ENCODE results near the gene IMP4. TPM values are rescaled to one million over a fixed set of nuclear protein-coding genes. Genes with fewer than 3 reads are reported as not detected.

The IMP4 gene
- total RNA-seq, 1 experiment from 2014 or later: 207 TPM

DNA sequence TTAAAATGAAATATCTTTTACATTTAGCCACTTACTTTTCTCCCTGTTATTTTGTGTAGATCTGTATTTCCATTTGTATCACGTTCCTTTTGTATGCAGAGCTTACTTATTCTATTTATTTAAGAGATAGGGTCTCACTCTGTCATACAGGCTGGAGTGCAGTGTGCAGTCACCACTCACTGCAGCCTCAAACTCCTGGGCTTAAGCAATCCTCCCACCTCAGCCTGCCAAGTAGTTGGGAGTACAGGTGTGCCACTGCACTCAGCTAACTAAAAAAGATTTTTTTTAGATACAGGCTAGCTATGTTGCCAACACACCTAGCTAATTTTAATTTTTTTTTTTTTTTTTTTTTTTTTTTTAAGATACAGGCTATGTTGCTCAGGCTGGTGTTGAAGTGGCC lies 24.0 kb downstream of the IMP4 start:
- POLR2A ChIA-PET (ENCODE audit: unreplicated experiment): no interaction called here
- Histone ChIP-seq H3K9me3 (ENCODE audit: low read length) (no peaks in the 10 kb centered on the region), H2AFZ (ENCODE audit: low read length) (no peak overlapping the region), H3K9me2 (replicated peaks; ENCODE audit: low read length) (no peaks in the 10 kb centered on the region), H3K4me2 (ENCODE audit: low read length) (no peak overlapping the region), H4K20me1 (ENCODE audit: low read length) (no peaks in the 10 kb centered on the region), H3K79me2 (ENCODE audit: low read length) (no peaks in the 10 kb centered on the region), H3K27ac (ENCODE audit: low read length) (no peak overlapping the region), H3K4me3 (ENCODE audit: low read length) (no peak overlapping the region), H3K36me3 (ENCODE audit: low read depth, low read length) (no peaks in the 10 kb centered on the region), H3K9ac (ENCODE audit: low read length) (no peak overlapping the region), H3K27me3 (ENCODE audit: low read length) (no peaks in the 10 kb centered on the region), H3F3A (ENCODE audit: low read length, unreplicated experiment) (no peaks in the 10 kb centered on the region), H3K4me1 (ENCODE audit: insufficient read depth, low read length) (no peaks in the 10 kb centered on the region)
- no TSS peak for BruUV-seq (replicated peaks)
- TF ChIP-seq, protein P1, sequence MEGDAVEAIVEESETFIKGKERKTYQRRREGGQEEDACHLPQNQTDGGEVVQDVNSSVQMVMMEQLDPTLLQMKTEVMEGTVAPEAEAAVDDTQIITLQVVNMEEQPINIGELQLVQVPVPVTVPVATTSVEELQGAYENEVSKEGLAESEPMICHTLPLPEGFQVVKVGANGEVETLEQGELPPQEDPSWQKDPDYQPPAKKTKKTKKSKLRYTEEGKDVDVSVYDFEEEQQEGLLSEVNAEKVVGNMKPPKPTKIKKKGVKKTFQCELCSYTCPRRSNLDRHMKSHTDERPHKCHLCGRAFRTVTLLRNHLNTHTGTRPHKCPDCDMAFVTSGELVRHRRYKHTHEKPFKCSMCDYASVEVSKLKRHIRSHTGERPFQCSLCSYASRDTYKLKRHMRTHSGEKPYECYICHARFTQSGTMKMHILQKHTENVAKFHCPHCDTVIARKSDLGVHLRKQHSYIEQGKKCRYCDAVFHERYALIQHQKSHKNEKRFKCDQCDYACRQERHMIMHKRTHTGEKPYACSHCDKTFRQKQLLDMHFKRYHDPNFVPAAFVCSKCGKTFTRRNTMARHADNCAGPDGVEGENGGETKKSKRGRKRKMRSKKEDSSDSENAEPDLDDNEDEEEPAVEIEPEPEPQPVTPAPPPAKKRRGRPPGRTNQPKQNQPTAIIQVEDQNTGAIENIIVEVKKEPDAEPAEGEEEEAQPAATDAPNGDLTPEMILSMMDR (conservative IDR thresholded peaks at IDR 0.05; ENCODE audit: low read depth, low read length): no peak
- TF ChIP-seq EZH2 (IDR thresholded peaks at IDR 0.05; ENCODE audit: low read length, unreplicated experiment): no peak
- no peak for TF ChIP-seq EZH2phosphoT487 (IDR thresholded peaks at IDR 0.05; ENCODE audit: borderline replicate concordance, low read length)
- ATAC-seq (no peak), DNase-seq (no peak)
- CTCF ChIA-PET: interaction anchor here (0.6 kb wide), 1 partner anchor 216 kb away, joined by 6 read pairs; no protein-coding TSS in a partner anchor
- intact Hi-C loops (cut with micrococcal nuclease): no loop called here

DNA sequence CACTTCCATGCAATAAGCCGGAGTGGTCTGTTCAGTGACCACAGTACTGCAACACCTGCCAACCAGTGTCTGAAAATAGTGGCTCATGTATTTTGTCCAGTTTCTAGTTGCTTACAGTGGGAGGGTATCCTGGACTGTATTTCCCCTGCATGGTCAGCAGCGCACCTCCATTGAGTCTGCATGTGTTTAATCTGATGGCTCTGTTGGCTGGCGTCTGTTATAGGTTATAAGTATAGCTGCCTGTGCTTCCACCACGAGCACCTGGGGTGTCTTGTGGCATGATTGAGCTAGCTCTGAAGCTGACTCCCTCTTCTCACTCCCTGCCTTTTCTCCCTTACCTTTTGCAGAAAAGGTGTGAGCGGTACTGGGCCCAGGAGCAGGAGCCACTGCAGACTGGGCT lies 26.1 kb downstream of the IMP4 start:
- no peaks in the 10 kb centered on the region for H3K79me2 ChIP-seq (ENCODE audit: low read length)
- H3K9me3 ChIP-seq (ENCODE audit: low read length): no peaks in the 10 kb centered on the region
- no peak overlapping the region for H3K27ac ChIP-seq (ENCODE audit: low read length)
- no TSS peak for BruUV-seq (replicated peaks)
- ATAC-seq: no peak
- no peaks in the 10 kb centered on the region for H3K36me3 ChIP-seq (ENCODE audit: low read depth, low read length)
- H3K9ac ChIP-seq (ENCODE audit: low read length): no peak overlapping the region
- no peak overlapping the region for H3K4me3 ChIP-seq (ENCODE audit: low read length)
- H3K9me2 ChIP-seq (replicated peaks; ENCODE audit: low read length): no peaks in the 10 kb centered on the region
- H3K27me3 ChIP-seq (ENCODE audit: low read length): no peaks in the 10 kb centered on the region
- TF ChIP-seq EZH2phosphoT487 (IDR thresholded peaks at IDR 0.05; ENCODE audit: borderline replicate concordance, low read length): no peak
- TF ChIP-seq EZH2 (IDR thresholded peaks at IDR 0.05; ENCODE audit: low read length, unreplicated experiment): no peak
- TF ChIP-seq, protein P1 (conservative IDR thresholded peaks at IDR 0.05; ENCODE audit: low read depth, low read length): no peak
- H3K4me2 ChIP-seq (ENCODE audit: low read length): no peak overlapping the region
- no peak overlapping the region for H2AFZ ChIP-seq (ENCODE audit: low read length)
- H3K4me1 ChIP-seq (ENCODE audit: insufficient read depth, low read length): no peaks in the 10 kb centered on the region
- no peaks in the 10 kb centered on the region for H3F3A ChIP-seq (ENCODE audit: low read length, unreplicated experiment)
- intact Hi-C loops (cut with micrococcal nuclease): no loop called here
- no peak for DNase-seq
- no peaks in the 10 kb centered on the region for H4K20me1 ChIP-seq (ENCODE audit: low read length)
- ChIA-PET POLR2A (ENCODE audit: unreplicated experiment) (no interaction called here), CTCF (no interaction called here)

DNA sequence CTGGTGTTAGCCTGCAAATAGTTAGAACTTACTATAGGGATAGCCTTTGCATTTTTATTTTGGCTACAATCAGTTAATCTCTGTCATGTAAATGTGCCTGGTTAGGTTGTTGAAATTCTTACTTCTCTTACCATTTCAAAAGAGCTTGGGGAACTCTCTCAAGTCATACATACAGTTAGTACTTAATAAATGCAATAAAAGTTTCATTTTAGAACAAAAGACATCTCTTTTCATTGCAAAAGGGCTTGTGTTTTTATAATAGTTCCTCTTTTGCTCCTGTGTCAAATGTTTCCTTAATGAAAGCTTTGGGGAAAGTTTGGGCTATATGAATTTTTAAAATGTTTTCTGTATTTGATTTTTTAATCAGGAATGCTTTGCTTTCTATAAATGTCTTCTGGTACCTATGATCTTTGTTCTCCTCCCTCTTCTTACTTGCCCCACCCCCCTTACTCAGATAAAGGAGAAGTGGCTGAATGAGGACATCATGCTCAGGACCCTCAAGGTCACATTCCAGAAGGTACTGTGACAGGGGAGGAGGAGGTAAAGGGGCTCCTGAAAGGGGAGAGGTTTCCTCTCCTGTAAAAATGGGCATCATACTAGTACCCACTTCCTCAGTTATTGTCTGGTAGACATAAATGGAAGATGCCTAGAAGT lies 26.7 kb downstream of the IMP4 start:
- ChIA-PET CTCF (no interaction called here), POLR2A (ENCODE audit: unreplicated experiment) (no interaction called here)
- TF ChIP-seq, protein P1 (conservative IDR thresholded peaks at IDR 0.05; ENCODE audit: low read depth, low read length): no peak
- TF ChIP-seq EZH2phosphoT487 (IDR thresholded peaks at IDR 0.05; ENCODE audit: borderline replicate concordance, low read length) (no peak), EZH2 (IDR thresholded peaks at IDR 0.05; ENCODE audit: low read length, unreplicated experiment) (no peak)
- no peak overlapping the region for H3K4me2 ChIP-seq (ENCODE audit: low read length)
- no peaks in the 10 kb centered on the region for H3F3A ChIP-seq (ENCODE audit: low read length, unreplicated experiment)
- H3K36me3 ChIP-seq (ENCODE audit: low read depth, low read length): no peaks in the 10 kb centered on the region
- no peak for ATAC-seq
- no peaks in the 10 kb centered on the region for H3K4me1 ChIP-seq (ENCODE audit: insufficient read depth, low read length)
- H3K79me2 ChIP-seq (ENCODE audit: low read length): no peaks in the 10 kb centered on the region
- no peaks in the 10 kb centered on the region for H3K27me3 ChIP-seq (ENCODE audit: low read length)
- H3K4me3 ChIP-seq (ENCODE audit: low read length): no peak overlapping the region
- no peak overlapping the region for H2AFZ ChIP-seq (ENCODE audit: low read length)
- H4K20me1 ChIP-seq (ENCODE audit: low read length): no peaks in the 10 kb centered on the region
- BruUV-seq (replicated peaks): no TSS peak
- intact Hi-C loops (cut with micrococcal nuclease): no loop called here
- no peaks in the 10 kb centered on the region for H3K9me3 ChIP-seq (ENCODE audit: low read length)
- H3K9ac ChIP-seq (ENCODE audit: low read length): no peak overlapping the region
- H3K9me2 ChIP-seq (replicated peaks; ENCODE audit: low read length): no peaks in the 10 kb centered on the region
- no peak for DNase-seq
- H3K27ac ChIP-seq (ENCODE audit: low read length): no peak overlapping the region
